PC-9 (cell line): Measurements from ENCODE around the gene NDC1. TPM values are rescaled to one million over a fixed set of nuclear protein-coding genes. Genes with fewer than 3 reads are reported as not detected.

Experiments
- BruUV-seq: library from RNA; stranded (reverse); fragments of 400-500 nt; replicated peaks from 2 replicates; lab custom pipeline; 2021; lab: Mats Ljungman, UMichigan
- CTCF ChIA-PET: fragments of 300-600 bp; sonication (Branson Sonifier 250); formaldehyde crosslinking; loops from one replicate; lab custom pipeline; 2022; ENCODE audit warnings: antibody characterized with exemption; lab: Charles Lee
- POLR2A ChIA-PET: fragments of 300-600 bp; sonication (Branson Sonifier 250); formaldehyde crosslinking; loops from one replicate; lab custom pipeline; 2022; ENCODE audit warnings: antibody characterized with exemption; ENCODE audit not compliant: unreplicated experiment; lab: Charles Lee
- DNase-seq, 2 experiments: peaks; one replicate each; pipeline versions ENCODE4 v3.0.0 to v3.0.0-alpha.2; 2015 to 2022; ENCODE audit warnings: mixed read lengths in 1 of 2
- H2AFZ ChIP-seq: fragments of 200-600 bp; sonication (generic); 2 replicates; pipeline ENCODE4 v1.8.1; 2017; ENCODE audit warnings: antibody characterized with exemption
- H3F3A ChIP-seq: fragments of 200-600 bp; sonication (generic); 2 replicates; pipeline ENCODE4 v1.8.1; 2017; ENCODE audit warnings: antibody characterized with exemption, mild to moderate bottlenecking, low read depth; ENCODE audit not compliant: insufficient read depth
- H3K27ac ChIP-seq: fragments of 200-600 bp; sonication (generic); 2 replicates; pipeline ENCODE4 v1.6.1; 2016; ENCODE audit warnings: mixed run types
- H3K27me3 ChIP-seq: fragments of 200-600 bp; sonication (generic); 2 replicates; pipeline ENCODE4 v1.6.1; 2016; ENCODE audit warnings: low read depth, mixed run types; ENCODE audit not compliant: insufficient read depth
- H3K36me3 ChIP-seq: fragments of 200-600 bp; sonication (generic); 2 replicates; pipeline ENCODE4 v1.6.1; 2016; ENCODE audit warnings: low read depth, mixed run types
- H3K4me1 ChIP-seq: fragments of 200-600 bp; sonication (generic); replicated peaks from 2 replicates; pipeline ENCODE4 v1.6.1; 2016; ENCODE audit warnings: mixed run types; ENCODE audit not compliant: insufficient read depth
- H3K4me2 ChIP-seq: fragments of 200-600 bp; sonication (generic); 2 replicates; pipeline ENCODE4 v1.6.1; 2017; ENCODE audit warnings: mixed run types
- H3K4me3 ChIP-seq: fragments of 200-600 bp; sonication (generic); 2 replicates; pipeline ENCODE4 v1.6.1; 2016; ENCODE audit warnings: mixed run types
- H3K79me2 ChIP-seq: fragments of 200-600 bp; sonication (generic); 2 replicates; pipeline ENCODE4 v1.6.1; 2017; ENCODE audit warnings: low read depth, mixed run types
- H3K9me2 ChIP-seq: fragments of 200-600 bp; sonication (generic); 2 replicates; pipeline ENCODE4 v1.8.1; 2017; ENCODE audit warnings: mild to moderate bottlenecking; ENCODE audit not compliant: insufficient read depth
- H3K9me3 ChIP-seq: fragments of 200-600 bp; sonication (generic); 2 replicates; pipeline ENCODE4 v1.8.1; 2016; ENCODE audit warnings: low read depth; ENCODE audit not compliant: insufficient read depth
- H4K20me1 ChIP-seq: fragments of 200-600 bp; sonication (generic); 2 replicates; pipeline ENCODE4 v1.8.1; 2017; ENCODE audit not compliant: insufficient read depth
- EZH2 ChIP-seq: fragments of 200-600 bp; sonication (generic); IDR thresholded peaks from 2 replicates; pipeline ENCODE4 v1.8.0; 2017; ENCODE audit warnings: antibody characterized with exemption, low read depth
- intact Hi-C: fragments of 100-400 bp; cut with micrococcal nuclease; formaldehyde crosslinking; loops from one replicate; pipeline ENCODE4 v1.10.0; 2022; ENCODE audit not compliant: unreplicated experiment
- total RNA-seq: library from RNA; stranded (reverse); gene quantifications from 2 replicates; pipeline ENCODE4 v1.2.3, GENCODE V29; 2021
- TF ChIP-seq, protein P1 (sequence below): fragments of 200-600 bp; sonication (generic); conservative IDR thresholded peaks from 2 replicates; pipeline ENCODE4 v1.6.1; 2017; ENCODE audit warnings: mixed run types, antibody characterized with exemption, mild to moderate bottlenecking, moderate library complexity

Gene NDC1
- total RNA-seq, 1 experiment from 2014 or later: 47.6 TPM

DNA sequence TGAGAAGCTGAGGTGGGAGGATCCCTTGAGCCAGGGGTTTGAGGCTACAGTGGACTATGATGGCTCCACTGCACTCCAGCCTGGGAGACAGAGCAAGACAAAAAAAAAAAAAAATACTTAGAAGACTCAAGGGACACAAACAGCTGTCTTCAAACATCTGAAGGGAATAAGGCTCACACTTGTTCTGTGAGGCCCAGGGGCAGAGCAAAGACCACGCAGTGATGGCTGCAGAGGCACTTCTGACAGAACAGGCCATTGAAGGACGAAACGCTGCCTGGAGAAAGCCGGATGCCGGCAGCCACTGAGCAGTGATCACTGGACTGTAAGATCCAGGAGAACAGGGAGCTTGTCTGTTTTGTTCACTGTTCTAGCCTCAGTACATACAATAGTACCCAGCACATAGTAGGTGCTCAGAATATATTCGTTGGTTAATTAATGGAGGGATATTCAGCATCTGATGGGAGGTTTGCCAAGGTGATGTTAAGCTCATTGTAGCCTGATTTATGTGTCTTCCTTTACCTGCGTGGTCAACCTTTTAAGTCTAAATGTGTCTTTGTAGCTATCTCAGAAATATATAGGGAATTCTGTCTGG lies 12.1 kb upstream of the NDC1 start:
- Histone ChIP-seq H4K20me1 (no peaks in the 10 kb centered on the region), H3K9me2 (no peaks in the 10 kb centered on the region), H3K9me3 (no peaks in the 10 kb centered on the region), H3K27ac (no peak overlapping the region), H3K27me3 (no peaks in the 10 kb centered on the region), H3K4me3 (no peak overlapping the region), H3K4me2 (no peak overlapping the region), H3K36me3 (no peaks in the 10 kb centered on the region), H3K79me2 (no peaks in the 10 kb centered on the region), H2AFZ (no peak overlapping the region), H3K4me1 (no peaks in the 10 kb centered on the region), H3F3A (no peaks in the 10 kb centered on the region)
- no TSS peak for BruUV-seq
- DNase-seq: no peak
- POLR2A ChIA-PET: no interaction called here
- intact Hi-C loops: no loop called here
- TF ChIP-seq, protein P1, sequence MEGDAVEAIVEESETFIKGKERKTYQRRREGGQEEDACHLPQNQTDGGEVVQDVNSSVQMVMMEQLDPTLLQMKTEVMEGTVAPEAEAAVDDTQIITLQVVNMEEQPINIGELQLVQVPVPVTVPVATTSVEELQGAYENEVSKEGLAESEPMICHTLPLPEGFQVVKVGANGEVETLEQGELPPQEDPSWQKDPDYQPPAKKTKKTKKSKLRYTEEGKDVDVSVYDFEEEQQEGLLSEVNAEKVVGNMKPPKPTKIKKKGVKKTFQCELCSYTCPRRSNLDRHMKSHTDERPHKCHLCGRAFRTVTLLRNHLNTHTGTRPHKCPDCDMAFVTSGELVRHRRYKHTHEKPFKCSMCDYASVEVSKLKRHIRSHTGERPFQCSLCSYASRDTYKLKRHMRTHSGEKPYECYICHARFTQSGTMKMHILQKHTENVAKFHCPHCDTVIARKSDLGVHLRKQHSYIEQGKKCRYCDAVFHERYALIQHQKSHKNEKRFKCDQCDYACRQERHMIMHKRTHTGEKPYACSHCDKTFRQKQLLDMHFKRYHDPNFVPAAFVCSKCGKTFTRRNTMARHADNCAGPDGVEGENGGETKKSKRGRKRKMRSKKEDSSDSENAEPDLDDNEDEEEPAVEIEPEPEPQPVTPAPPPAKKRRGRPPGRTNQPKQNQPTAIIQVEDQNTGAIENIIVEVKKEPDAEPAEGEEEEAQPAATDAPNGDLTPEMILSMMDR: no peak
- no peak for TF ChIP-seq EZH2
- CTCF ChIA-PET: interaction anchor here (0.7 to 1.1 kb wide), 2 partner anchors 9 to 10 kb away, joined by 3 read pairs; no protein-coding TSS in a partner anchor

DNA sequence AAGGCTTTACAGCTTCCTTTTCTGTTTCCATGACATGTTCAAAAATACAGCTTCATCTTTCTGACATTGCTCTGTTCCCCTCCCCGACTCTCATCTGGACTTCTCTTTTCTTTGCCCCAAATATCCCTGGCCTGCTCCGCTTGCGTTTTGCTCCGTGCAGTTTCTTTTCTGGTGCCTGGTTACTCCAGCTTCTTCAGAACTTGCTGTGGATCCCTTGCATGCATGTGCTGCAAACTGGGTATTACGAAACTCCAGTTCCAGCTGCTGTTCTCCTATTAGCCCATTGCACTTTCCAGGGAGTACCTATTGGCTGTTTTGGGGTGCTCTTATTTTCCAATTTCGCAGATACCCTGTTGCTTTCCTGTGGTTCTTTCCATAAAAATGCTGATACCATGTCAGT lies 9.9 kb upstream of the NDC1 start:
- H3K4me3 ChIP-seq: no peak overlapping the region
- no peaks in the 10 kb centered on the region for H3K4me1 ChIP-seq
- H3K9me2 ChIP-seq: no peaks in the 10 kb centered on the region
- ChIA-PET POLR2A (no interaction called here), CTCF (interaction anchor here (0.8 to 1.5 kb wide), 2 partner anchors 12 to 31 kb away, joined by 3 read pairs; no protein-coding TSS in a partner anchor)
- H3K9me3 ChIP-seq: no peaks in the 10 kb centered on the region
- no peak for TF ChIP-seq EZH2
- TF ChIP-seq, protein P1: no peak
- no peaks in the 10 kb centered on the region for H3F3A ChIP-seq
- no peak overlapping the region for H3K4me2 ChIP-seq
- no peaks in the 10 kb centered on the region for H3K79me2 ChIP-seq
- no peaks in the 10 kb centered on the region for H3K27me3 ChIP-seq
- H3K36me3 ChIP-seq: no peaks in the 10 kb centered on the region
- no peak for DNase-seq
- no TSS peak for BruUV-seq
- H2AFZ ChIP-seq: no peak overlapping the region
- H4K20me1 ChIP-seq: no peaks in the 10 kb centered on the region
- intact Hi-C loops: no loop called here
- H3K27ac ChIP-seq: no peak overlapping the region

DNA sequence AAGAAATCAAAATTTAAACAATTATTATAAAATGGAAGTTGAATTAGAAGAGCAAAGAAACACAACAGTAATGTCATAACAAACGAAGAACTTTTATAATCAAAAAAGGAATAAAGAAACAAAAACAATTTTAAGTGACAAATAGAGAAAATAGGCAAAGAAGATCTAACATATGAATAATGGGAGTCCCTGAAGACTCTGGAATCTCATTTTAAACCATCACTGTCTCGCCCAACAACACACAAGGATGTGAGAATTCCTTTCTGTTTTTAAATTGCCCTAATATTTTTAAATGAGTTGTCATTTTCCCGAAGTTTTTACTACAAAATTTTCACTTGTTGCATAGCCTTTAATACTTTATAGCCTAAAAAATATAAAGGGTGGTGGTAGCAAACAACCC lies 4.3 kb upstream of the NDC1 start:
- POLR2A ChIA-PET: no interaction called here
- Histone ChIP-seq H3K4me1 (no peaks in the 10 kb centered on the region), H3K4me3 (no peak overlapping the region), H3K27me3 (no peaks in the 10 kb centered on the region), H3K9me3 (peaks cover 4% of the 10 kb centered on the region), H4K20me1 (no peaks in the 10 kb centered on the region), H3K9me2 (no peaks in the 10 kb centered on the region), H2AFZ (no peak overlapping the region), H3K79me2 (peaks cover 8% of the 10 kb centered on the region), H3K4me2 (no peak overlapping the region), H3F3A (no peaks in the 10 kb centered on the region; the same call in 1 of the 2 replicates), H3K36me3 (no peaks in the 10 kb centered on the region), H3K27ac (no peak overlapping the region)
- intact Hi-C loops: no loop called here
- CTCF ChIA-PET: no interaction called here
- TF ChIP-seq EZH2: no peak
- TF ChIP-seq, protein P1: no peak
- BruUV-seq: no TSS peak
- DNase-seq: no peak
